Gastroesophageal sphincter (tissue), 4 donors: Measurements from ENCODE around the gene CAPZB. TPM values are rescaled to one million over a fixed set of nuclear protein-coding genes. Genes with fewer than 3 reads are reported as not detected.

Source experiments
- ATAC-seq: fragments of 150-250 bp; one replicate; pipeline ENCODE4 v1.9.1; 2016; ENCODE audit warnings: mild to moderate bottlenecking, moderate library complexity
- H3K27ac ChIP-seq, 4 donors: fragments of 200-600 bp; sonication (generic) in 3 of 4; 1 replicate in 3 of 4; 2 replicates in 1 of 4; pipeline ENCODE4 v1.5.1; 2016 to 2019
- H3K27me3 ChIP-seq: fragments of 200-600 bp; sonication (generic); one replicate; pipeline ENCODE4 v1.5.1; 2019
- H3K36me3 ChIP-seq, 2 donors: fragments of 200-600 bp; sonication (generic); one replicate each; pipeline ENCODE4 v1.5.1; 2019; ENCODE audit warnings: control low read depth in 1 of 2
- H3K4me1 ChIP-seq, 3 donors: fragments of 200-600 bp; sonication (generic); 1 replicate in 2 of 3; 2 replicates in 1 of 3; pipeline ENCODE4 v1.5.1; 2016 to 2019; ENCODE audit warnings: control low read depth in 2 of 3
- H3K4me3 ChIP-seq, 2 donors: fragments of 200-600 bp; sonication (generic); one replicate each; pipeline ENCODE4 v1.5.1; 2019; ENCODE audit warnings: mild to moderate bottlenecking in 1 of 2, moderate library complexity in 1 of 2
- H3K9me3 ChIP-seq, 3 donors: fragments of 200-600 bp; sonication (generic); one replicate each; pipeline ENCODE4 v1.5.1; 2017 to 2019; ENCODE audit warnings: control low read depth in 2 of 3
- CTCF ChIP-seq, 4 experiments: fragments of 200-600 bp in 2 of 4; fragments of 450-650 bp in 2 of 4; sonication (generic) in 1 of 4; IDR thresholded peaks; one replicate each; pipeline ENCODE4 v1.5.1; 2017 to 2019; ENCODE audit warnings: antibody characterized with exemption in 4 of 4, mild to moderate bottlenecking in 2 of 4, moderate library complexity in 2 of 4
- EP300 ChIP-seq: sonication (generic); formaldehyde crosslinking; IDR thresholded peaks from one replicate; pipeline ENCODE4 v1.6.1; 2017; ENCODE audit warnings: antibody characterized with exemption, mild to moderate bottlenecking
- POLR2A ChIP-seq, 2 donors: fragments of 450-650 bp; IDR thresholded peaks; one replicate each; pipeline ENCODE4 v1.6.1; 2017; ENCODE audit warnings: antibody characterized with exemption in 2 of 2, mild to moderate bottlenecking in 2 of 2, moderate library complexity in 1 of 2
- POLR2AphosphoS5 ChIP-seq: sonication (generic); formaldehyde crosslinking; IDR thresholded peaks from one replicate; pipeline ENCODE4 v1.6.1; 2017; ENCODE audit warnings: antibody characterized with exemption
- WGBS, 2 donors: methylation state at CpG; one replicate each; pipeline ENCODE4 v1.1.5; 2018; ENCODE audit warnings: low coverage in 1 of 2; 5-methylcytosine and 5-hydroxymethylcytosine counted together
- total RNA-seq, 4 donors: library from RNA; depleted of rRNA; stranded (reverse); fragments of >200 nt; gene quantifications; one replicate each; pipeline ENCODE4 v1.1.0, GENCODE V29; 2016

The CAPZB gene
- total RNA-seq, 4 donors from 2014 or later = 160 to 288 (median 184) TPM

GRCh38 chr1:19402031-19402813 lies 83.1 kb downstream of the CAPZB start:
- H3K27ac ChIP-seq = peak overlapping the region; percentile 9 to 93 (median 92)
- peak; percentile 29 for TF ChIP-seq POLR2AphosphoS5
- no peak for TF ChIP-seq POLR2A (IDR thresholded peaks at IDR 0.05)
- no peaks in the 10 kb centered on the region for H3K36me3 ChIP-seq
- 38 to 83% methylated on average over 3 to 5 of the region's 7 CpGs for WGBS, 2 donors
- no peaks in the 10 kb centered on the region for H3K9me3 ChIP-seq
- no peak overlapping the region for H3K4me3 ChIP-seq
- H3K4me1 ChIP-seq = peaks cover 21 to 100% (median 58%) of the 10 kb centered on the region in 3 donors
- no peaks in the 10 kb centered on the region for H3K27me3 ChIP-seq
- no peak for ATAC-seq

GRCh38 chr1:19401535-19401889 lies 83.8 kb downstream of the CAPZB start:
- Histone ChIP-seq H3K27ac (peak overlapping the region; percentile 9 to 93 (median 92)), H3K9me3 (no peaks in the 10 kb centered on the region), H3K4me1 (peaks cover 21 to 99% (median 58%) of the 10 kb centered on the region in 3 donors), H3K27me3 (no peaks in the 10 kb centered on the region), H3K36me3 (no peaks in the 10 kb centered on the region), H3K4me3 (no peak overlapping the region)
- ATAC-seq = no peak
- TF ChIP-seq POLR2AphosphoS5 (no peak), POLR2A (IDR thresholded peaks at IDR 0.05) (no peak), EP300 (no peak), CTCF (IDR thresholded peaks at IDR 0.05) (no peak)
- 22 to 44% methylated on average over 2 to 3 of the region's 3 CpGs for WGBS, 2 donors

- H3K36me3 ChIP-seq = no peaks in the 10 kb centered on the region
- TF ChIP-seq CTCF (IDR thresholded peaks at IDR 0.05) = no peak
- no peak for TF ChIP-seq POLR2AphosphoS5
- TF ChIP-seq EP300 = no peak
- TF ChIP-seq POLR2A (IDR thresholded peaks at IDR 0.05) = no peak
- no peak for ATAC-seq
- 30 to 49% methylated on average over 5 to 6 of the region's 7 CpGs for WGBS, 2 donors
- peak overlapping the region; percentile 76 to 93 (median 92) for H3K27ac ChIP-seq
- H3K4me1 ChIP-seq = peaks cover 21 to 99% (median 53%) of the 10 kb centered on the region in 3 donors
- H3K9me3 ChIP-seq = no peaks in the 10 kb centered on the region
- H3K4me3 ChIP-seq = no peak overlapping the region
- H3K27me3 ChIP-seq = no peaks in the 10 kb centered on the region
Measured at GRCh38 chr1:19400875-19401534, 84.3 kb downstream of the CAPZB start.

- ATAC-seq = peak; percentile 68
- 46 to 56% methylated on average over 2 of the region's 11 CpGs for WGBS, 2 donors
Measured at GRCh38 chr1:19400192-19400611, 85.1 kb downstream of the CAPZB start.

GRCh38 chr1:19398309-19398760 lies 87.0 kb downstream of the CAPZB start:
- ATAC-seq = no peak
- no peaks in the 10 kb centered on the region for H3K9me3 ChIP-seq
- TF ChIP-seq CTCF (IDR thresholded peaks at IDR 0.05) (peak in 3 of 4 experiments; percentile 60 to 72 (median 61)), POLR2AphosphoS5 (peak; percentile 79), EP300 (no peak), POLR2A (IDR thresholded peaks at IDR 0.05) (no peak)
- peaks cover 10 to 99% (median 42%) of the 10 kb centered on the region in 3 donors for H3K4me1 ChIP-seq
- no peak overlapping the region for H3K4me3 ChIP-seq
- WGBS, 2 donors = 54 to 100% methylated on average over 1 to 7 of the region's 9 CpGs
- H3K27me3 ChIP-seq = no peaks in the 10 kb centered on the region
- H3K27ac ChIP-seq = peak overlapping the region in 3 of 4 donors; percentile 81 to 93 (median 93)
- H3K36me3 ChIP-seq = peaks cover 0 to 3% of the 10 kb centered on the region in 2 donors

More at GRCh38 chr1:19400192-19400611, 85.1 kb downstream of the CAPZB start:
- H3K27me3 ChIP-seq = no peaks in the 10 kb centered on the region
- no peak overlapping the region for H3K4me3 ChIP-seq
- peaks cover 21 to 99% (median 49%) of the 10 kb centered on the region in 3 donors for H3K4me1 ChIP-seq
- no peaks in the 10 kb centered on the region for H3K9me3 ChIP-seq
- peak overlapping the region; percentile 76 to 93 (median 87) for H3K27ac ChIP-seq
- peaks cover 0 to 3% of the 10 kb centered on the region in 2 donors for H3K36me3 ChIP-seq
- TF ChIP-seq POLR2A (IDR thresholded peaks at IDR 0.05) (no peak), POLR2AphosphoS5 (peak; percentile 29)
